Peyer's patch (tissue), 4 donors: ENCODE measurements around the gene RNF6. TPM values are rescaled to one million over a fixed set of nuclear protein-coding genes. Genes with fewer than 3 reads are reported as not detected.

Experiments used
- DNase-seq, 3 donors: peaks; one replicate each; pipeline ENCODE4 v3.0.0-alpha.2; 2017 to 2019
- H3K27ac ChIP-seq, 4 donors: fragments of 200-600 bp; sonication (generic); one replicate each; pipeline ENCODE4 v1.5.1; 2016 to 2019
- H3K27me3 ChIP-seq, 2 donors: fragments of 200-600 bp; sonication (generic); one replicate each; pipeline ENCODE4 v1.5.1; 2019
- H3K36me3 ChIP-seq, 3 donors: fragments of 200-600 bp; sonication (generic); one replicate each; pipeline ENCODE4 v1.5.1; 2016 to 2019
- H3K4me1 ChIP-seq, 4 donors: fragments of 200-600 bp; sonication (generic); one replicate each; pipeline ENCODE4 v1.5.1; 2016 to 2019
- H3K4me3 ChIP-seq, 4 donors: fragments of 200-600 bp; sonication (generic); 1 replicate in 3 of 4; 2 replicates in 1 of 4; pipeline ENCODE4 v1.5.1; 2016 to 2019; ENCODE audit warnings: mild to moderate bottlenecking in 1 of 4
- H3K9me3 ChIP-seq, 4 donors: fragments of 200-600 bp; sonication (generic); one replicate each; pipeline ENCODE4 v1.5.1; 2016 to 2019; ENCODE audit warnings: mild to moderate bottlenecking in 1 of 4
- CTCF ChIP-seq, 6 experiments: fragments of 450-650 bp in 4 of 6; fragments of 200-600 bp in 2 of 6; sonication (generic) in 1 of 6; IDR thresholded peaks; one replicate each; pipeline ENCODE4 v1.5.1; 2017 to 2019; ENCODE audit warnings: antibody characterized with exemption in 6 of 6, mild to moderate bottlenecking in 3 of 6, moderate library complexity in 1 of 6
- POLR2A ChIP-seq, 2 donors: fragments of 450-650 bp; IDR thresholded peaks; one replicate each; pipeline ENCODE4 v1.5.1; 2017; ENCODE audit warnings: antibody characterized with exemption in 2 of 2, mild to moderate bottlenecking in 2 of 2, moderate library complexity in 2 of 2
- total RNA-seq, 4 donors: library from RNA; depleted of rRNA; stranded (reverse); fragments of >200 nt; gene quantifications; one replicate each; pipeline ENCODE4 v1.1.0, GENCODE V29; 2016

RNF6 gene
- total RNA-seq, 4 donors from 2014 or later = 16.5 to 27.5 (median 22.5) TPM

- DNase-seq = no peak
- Histone ChIP-seq H3K4me3 (no peak overlapping the region), H3K27ac (no peak overlapping the region), H3K4me1 (no peaks in the 10 kb centered on the region), H3K9me3 (no peaks in the 10 kb centered on the region), H3K27me3 (no peaks in the 10 kb centered on the region), H3K36me3 (no peaks in the 10 kb centered on the region)
- TF ChIP-seq CTCF (IDR thresholded peaks at IDR 0.05) (no peak), POLR2A (IDR thresholded peaks at IDR 0.05) (no peak)
These were observed 21.3 kb downstream of the RNF6 start for GRCh38 chr13:26200811-26201210.

GRCh38 chr13:26198116-26198515 lies 24.0 kb downstream of the RNF6 start:
- no peak for DNase-seq
- Histone ChIP-seq H3K27ac (no peak overlapping the region), H3K9me3 (no peaks in the 10 kb centered on the region), H3K4me1 (no peaks in the 10 kb centered on the region), H3K4me3 (no peak overlapping the region), H3K36me3 (no peaks in the 10 kb centered on the region), H3K27me3 (no peaks in the 10 kb centered on the region)
- TF ChIP-seq POLR2A (IDR thresholded peaks at IDR 0.05) = no peak
- TF ChIP-seq CTCF (IDR thresholded peaks at IDR 0.05) = no peak

GRCh38 chr13:26197298-26197697 lies 24.8 kb downstream of the RNF6 start:
- H3K4me3 ChIP-seq = no peak overlapping the region
- no peak for DNase-seq
- H3K27me3 ChIP-seq = no peaks in the 10 kb centered on the region
- H3K27ac ChIP-seq = no peak overlapping the region
- no peaks in the 10 kb centered on the region for H3K4me1 ChIP-seq
- TF ChIP-seq CTCF (IDR thresholded peaks at IDR 0.05) (no peak), POLR2A (IDR thresholded peaks at IDR 0.05) (no peak)
- no peaks in the 10 kb centered on the region for H3K9me3 ChIP-seq
- no peaks in the 10 kb centered on the region for H3K36me3 ChIP-seq

GRCh38 chr13:26186995-26187394 lies 35.1 kb downstream of the RNF6 start:
- Histone ChIP-seq H3K36me3 (no peaks in the 10 kb centered on the region), H3K4me1 (peaks cover 0 to 9% (median 4%) of the 10 kb centered on the region in 4 donors), H3K27ac (peak overlapping the region; percentile 46 to 92 (median 74)), H3K9me3 (no peaks in the 10 kb centered on the region), H3K4me3 (peak overlapping the region; percentile 52 to 89 (median 63)), H3K27me3 (no peaks in the 10 kb centered on the region)
- peak in 2 of 3 donors; percentile 19 to 50 for DNase-seq
- TF ChIP-seq POLR2A (IDR thresholded peaks at IDR 0.05) = no peak

- peak overlapping the region; percentile 72 to 92 (median 81) for H3K27ac ChIP-seq
- H3K4me1 ChIP-seq = peaks cover 0 to 9% (median 4%) of the 10 kb centered on the region in 4 donors
- H3K27me3 ChIP-seq = no peaks in the 10 kb centered on the region
- H3K4me3 ChIP-seq = peak overlapping the region; percentile 52 to 89 (median 63)
- peak in 5 of 6 experiments; percentile 40 to 73 (median 72) for TF ChIP-seq CTCF (IDR thresholded peaks at IDR 0.05)
- TF ChIP-seq POLR2A (IDR thresholded peaks at IDR 0.05) = peak in 1 of 2 donors; percentile 30
- peak; percentile 92 to 97 (median 97) for DNase-seq
- no peaks in the 10 kb centered on the region for H3K36me3 ChIP-seq
- H3K9me3 ChIP-seq = no peaks in the 10 kb centered on the region
These were observed 35.8 kb downstream of the RNF6 start for GRCh38 chr13:26186118-26186870.

GRCh38 chr13:26185720-26186117 lies 36.4 kb downstream of the RNF6 start:
- peak overlapping the region; percentile 52 to 89 (median 63) for H3K4me3 ChIP-seq
- H3K27ac ChIP-seq = peak overlapping the region; percentile 72 to 92 (median 81)
- H3K36me3 ChIP-seq = no peaks in the 10 kb centered on the region
- H3K4me1 ChIP-seq = peaks cover 0 to 9% (median 4%) of the 10 kb centered on the region in 4 donors
- DNase-seq = no peak
- TF ChIP-seq CTCF (IDR thresholded peaks at IDR 0.05) = no peak
- no peak for TF ChIP-seq POLR2A (IDR thresholded peaks at IDR 0.05)
- H3K9me3 ChIP-seq = no peaks in the 10 kb centered on the region
- H3K27me3 ChIP-seq = no peaks in the 10 kb centered on the region
